GM21825 (cell line): ENCODE data around the gene ZNF469.

Experiments used
- ATAC-seq: cut with Tn5 transposase; IDR thresholded peaks from one replicate; pipeline ENCODE4 v1.9.1; 2021; ENCODE audit warnings: mild to moderate bottlenecking, moderate library complexity; ENCODE audit not compliant: unreplicated experiment

ZNF469 gene

DNA sequence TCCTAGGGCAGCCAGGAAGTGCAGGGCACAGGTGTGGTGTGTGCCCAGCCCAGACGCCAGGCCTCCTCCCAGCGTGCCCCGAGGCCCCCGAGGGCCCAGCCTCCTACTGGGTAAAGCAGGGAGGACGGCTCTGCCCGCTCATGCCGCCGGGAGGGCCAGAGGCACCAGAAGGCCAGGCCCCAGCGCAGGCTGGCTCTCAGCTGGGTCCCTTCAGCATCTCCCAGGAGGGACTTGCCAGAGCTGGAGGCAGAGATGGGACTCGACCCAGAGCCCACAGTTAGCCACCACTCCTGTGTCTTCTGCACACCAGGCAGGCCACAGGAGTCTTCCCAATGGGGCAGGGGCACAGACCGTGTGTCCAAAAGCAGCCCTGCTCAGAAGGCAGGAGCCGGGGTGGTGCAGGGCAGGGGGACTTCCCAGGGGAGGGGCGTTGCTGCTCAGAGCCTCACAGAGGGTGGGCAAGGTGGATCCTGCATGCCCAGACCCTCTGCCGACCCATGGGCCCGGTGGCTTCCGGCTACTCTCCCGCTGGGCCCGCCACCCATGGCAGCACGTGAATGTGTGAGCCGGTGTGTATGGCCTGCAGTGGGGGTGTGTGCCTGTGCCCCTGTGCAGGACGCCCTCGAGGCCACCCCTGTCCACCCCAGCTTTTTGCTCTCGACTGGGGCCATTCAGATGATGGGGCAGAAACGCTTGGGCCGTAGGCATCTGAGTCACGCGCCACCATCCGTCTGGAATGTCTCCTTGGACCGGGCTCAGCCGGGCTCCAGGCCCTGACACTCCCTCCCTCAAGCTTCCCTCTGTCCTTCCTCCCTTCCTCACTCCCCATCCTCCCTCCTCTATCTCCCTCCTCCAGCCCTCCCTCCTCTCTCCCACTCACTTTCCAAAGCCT, 5.7 kb upstream of the ZNF469 start:
- ATAC-seq, result no peak

DNA sequence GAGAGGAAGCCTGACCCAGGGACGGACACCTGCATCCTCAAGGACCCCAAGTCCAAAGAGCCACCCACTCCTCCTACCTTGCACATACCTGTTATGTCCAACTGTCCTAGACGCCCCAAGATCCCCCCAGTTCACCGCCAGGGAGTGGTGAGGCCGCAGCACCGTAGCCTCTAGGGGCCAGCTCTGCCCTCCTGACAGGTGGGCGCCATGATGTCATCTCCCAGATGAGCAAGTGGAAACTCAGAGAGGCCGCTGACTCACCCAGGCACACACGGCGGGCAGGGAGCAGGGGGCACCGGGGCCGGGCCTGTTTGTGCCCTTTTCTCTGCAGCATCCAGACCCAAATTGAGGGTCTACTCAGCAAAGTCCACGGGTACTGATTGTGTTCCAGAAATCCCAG, 4.8 kb upstream of the ZNF469 start:
- no peak for ATAC-seq

DNA sequence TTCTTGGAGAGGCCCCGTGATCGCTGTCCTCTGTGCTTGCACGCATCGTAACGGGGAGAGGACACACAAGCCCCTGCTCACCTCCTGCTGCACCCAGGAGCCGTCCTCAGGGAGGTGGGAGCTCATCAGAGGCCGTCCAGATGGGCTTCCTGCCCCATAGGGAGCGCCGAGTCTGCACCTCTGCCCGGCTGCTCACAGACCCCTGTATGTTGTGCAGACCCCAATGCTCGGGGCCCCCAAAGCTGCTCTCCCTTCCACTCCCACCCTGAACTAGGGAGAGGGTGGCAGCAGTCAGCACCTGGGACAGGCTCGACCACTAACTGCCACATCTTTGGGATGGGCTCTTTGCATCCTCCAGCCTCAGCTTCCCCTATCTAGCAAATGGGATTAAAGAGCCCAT, 4.4 kb upstream of the ZNF469 start:
- ATAC-seq, result no peak

DNA sequence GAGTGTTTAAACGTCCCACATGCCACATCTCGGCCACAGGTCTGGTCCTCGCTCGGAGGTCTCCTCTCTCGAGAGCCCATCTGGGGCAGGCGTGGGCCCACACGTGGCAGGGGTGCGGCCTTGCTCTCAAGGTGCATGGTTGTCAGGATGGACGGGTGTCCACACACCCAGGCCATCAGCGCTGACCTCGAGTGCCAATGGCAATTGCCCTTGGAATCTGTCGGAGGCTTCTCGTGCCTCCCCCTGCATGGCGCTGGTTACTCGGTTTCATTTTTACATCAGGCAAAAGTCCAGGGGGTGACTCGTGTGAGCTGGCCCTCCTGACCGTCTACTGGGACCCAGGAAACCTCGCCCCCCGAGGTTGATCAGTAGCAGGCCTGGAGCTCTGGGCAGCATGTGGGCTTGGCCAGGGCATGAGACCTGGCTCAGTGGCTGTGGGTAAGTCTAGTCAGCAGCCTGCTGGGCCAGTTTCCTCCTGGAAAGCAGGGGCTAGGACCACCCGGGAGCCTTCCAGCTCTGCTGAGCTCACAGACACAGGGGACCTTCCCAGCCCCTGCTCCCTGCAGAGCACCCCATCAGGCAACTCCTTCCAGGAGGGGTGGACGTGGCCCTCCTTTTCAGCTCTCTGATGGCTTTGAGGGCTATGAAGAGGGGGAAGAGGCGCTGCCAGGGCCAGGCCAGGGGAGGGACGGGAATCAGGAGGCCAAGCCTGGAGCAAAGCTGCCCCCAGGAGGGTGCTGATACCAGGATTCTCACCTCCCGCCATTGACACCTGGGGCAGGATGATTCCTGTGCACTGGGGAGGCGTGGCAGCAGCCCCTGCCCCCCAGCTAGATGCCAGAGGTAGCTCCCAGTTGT, 3.7 kb upstream of the ZNF469 start:
- ATAC-seq, result no peak

DNA sequence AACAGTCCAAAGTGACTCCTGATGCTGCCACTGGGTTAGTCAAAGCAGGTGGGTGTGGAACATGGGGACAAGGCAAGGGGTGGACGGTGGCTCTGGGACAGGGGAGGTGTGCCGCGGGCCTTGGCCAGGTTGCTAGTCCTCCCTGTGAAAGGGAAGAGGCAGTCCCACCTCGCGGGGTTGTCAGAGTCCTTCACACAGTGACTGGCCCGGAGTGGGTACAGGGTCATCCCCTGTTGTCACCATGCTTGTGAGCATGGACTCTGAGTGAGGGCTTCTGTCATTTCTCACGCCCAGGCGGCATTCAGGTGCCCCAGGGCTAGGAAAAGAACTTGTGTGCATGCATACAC, 3.1 kb upstream of the ZNF469 start:
- no peak for ATAC-seq

DNA sequence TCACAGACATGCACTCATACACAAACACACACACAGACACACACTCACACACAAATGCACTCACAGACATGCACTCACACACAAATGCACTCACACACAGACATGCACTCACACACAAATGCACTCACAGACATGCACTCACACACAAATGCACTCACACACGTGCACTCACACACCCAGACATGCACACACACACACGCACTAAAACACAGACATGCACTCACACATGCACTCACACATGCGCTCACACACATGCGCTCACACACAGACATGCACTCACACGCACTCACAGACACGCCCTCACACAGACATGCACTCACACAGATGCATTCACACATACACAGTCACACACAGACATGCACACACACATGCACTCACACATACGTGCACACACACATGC, 2.7 kb upstream of the ZNF469 start:
- no peak for ATAC-seq

DNA sequence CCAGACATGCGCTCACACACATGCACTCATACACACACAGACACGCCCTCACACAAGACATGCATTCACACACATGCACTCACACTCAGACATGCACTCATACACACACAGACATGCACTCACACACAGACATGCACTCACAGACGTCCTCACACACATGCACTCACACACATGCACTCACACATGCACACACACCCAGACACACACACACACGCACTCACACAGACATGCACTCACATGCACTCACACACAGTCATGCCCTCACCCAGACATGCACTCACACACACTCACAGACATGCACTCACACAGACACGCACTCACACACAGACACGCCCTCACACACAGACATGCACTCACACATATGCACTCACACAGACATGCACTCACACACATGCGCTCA, 2.1 kb upstream of the ZNF469 start:
- no peak for ATAC-seq

DNA sequence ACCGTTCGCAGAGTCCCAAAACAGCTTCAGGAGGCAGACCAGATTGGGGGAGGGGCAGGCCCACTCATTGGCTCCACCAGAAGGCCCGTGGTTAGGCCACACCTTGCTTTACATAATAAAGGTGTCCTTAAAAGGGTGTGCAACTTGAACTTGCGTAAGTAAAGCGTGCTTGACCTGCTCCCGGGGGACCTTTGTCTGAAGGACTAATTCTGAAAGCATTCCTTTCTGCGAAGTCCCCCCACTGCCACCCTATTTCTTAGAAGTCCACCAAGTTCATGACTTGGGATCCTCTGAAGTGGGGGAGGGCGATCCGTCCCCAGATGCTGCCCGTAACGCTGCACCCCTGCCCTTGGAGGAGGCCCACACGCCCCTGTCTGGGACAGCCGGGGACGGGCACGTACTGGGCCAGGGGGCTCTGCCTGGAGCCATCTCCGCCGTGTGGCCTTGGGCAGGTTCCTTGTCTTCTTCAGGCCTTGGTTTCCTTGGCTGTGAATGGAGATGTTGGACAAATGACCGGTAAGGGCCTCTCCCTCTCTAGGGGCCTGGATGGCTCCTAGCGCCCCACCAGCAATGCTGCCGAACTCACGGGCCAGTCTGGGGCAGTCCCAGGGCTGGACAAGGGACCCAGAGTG, 823 bp upstream of the ZNF469 start:
- ATAC-seq, result no peak

DNA sequence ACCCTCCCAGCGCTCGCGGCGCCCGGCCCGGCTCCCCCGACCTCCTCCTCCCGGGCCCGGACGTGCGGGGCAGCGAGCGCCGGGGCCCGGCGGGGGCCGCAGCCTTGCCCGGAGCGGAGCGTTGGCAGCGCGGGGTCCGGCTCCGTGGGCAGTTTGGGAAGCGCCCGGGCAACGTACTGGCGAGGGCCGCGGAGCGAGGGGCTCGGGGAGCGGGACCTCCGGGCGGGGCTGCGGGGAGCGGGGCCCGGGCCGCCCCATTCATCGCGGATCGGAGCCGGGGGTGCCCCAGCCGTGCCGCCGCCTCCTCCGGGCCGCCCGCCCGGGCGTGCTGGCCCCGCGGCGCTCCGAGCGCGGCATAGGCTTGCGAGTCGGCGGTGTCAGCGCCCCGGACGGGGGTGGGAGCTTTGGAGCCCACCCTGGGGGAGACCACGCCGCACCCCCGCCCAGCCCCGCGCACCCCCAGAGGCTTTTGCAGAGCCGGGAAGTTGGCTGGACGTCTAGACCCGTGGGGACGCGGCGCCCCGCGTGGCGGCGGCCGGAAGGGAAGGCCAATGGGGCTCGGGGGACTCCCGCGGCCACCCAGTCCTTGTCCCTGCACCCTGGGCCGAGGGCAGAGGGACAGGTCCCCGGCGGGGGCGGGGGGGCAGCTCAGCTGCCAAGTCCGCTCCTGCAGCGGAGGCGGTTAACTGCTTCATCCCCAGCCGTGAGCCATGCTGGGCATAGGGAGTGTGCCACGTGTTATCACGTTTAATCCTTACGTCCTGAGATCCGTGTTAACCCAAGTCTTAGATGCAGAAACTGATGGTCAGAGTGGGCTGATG, 852 bp downstream of the ZNF469 start:
- no peak for ATAC-seq

DNA sequence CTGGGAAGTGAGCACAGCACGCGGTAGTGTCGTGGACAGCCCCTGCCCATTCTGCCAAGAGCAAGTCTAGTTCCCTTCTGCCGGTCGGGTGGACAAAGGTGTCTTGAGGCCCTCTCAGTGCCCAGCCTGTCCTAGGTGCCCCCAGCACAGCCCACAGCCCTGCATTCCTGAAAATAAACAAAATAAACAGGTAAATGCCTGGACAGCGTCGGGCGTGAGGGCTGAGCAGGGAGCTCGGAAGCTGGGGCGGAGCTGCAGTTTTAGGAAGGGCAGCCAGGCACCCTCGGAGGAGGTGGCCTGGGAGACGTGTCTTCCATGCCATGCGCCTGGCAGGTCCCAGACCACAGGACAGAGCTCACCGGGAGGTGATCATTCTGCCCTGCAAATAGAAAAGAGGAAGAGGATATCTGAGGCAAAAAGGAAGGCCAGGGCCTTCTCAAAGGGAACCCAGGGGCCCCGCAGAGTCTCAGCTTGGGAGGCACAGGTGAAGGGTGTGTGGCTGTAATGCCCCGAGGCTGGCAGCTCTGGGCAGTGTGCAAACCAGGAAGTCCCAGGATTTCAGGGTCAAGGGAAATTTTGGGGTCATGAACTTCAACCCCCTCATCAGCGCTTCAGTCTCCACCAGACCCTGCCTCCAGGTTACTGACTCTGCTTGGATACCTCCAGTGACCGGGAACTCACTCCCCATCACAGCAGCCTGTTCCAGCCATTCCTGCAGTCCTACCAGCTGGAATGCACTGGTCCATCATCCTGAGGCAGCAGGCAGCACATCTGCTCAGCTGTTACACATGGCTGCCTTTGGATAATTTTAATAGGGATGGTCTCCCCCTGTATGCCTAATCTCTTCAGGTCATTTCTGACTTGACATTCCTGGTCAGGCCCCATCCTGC, 1.7 kb downstream of the ZNF469 start:
- ATAC-seq, result no peak

DNA sequence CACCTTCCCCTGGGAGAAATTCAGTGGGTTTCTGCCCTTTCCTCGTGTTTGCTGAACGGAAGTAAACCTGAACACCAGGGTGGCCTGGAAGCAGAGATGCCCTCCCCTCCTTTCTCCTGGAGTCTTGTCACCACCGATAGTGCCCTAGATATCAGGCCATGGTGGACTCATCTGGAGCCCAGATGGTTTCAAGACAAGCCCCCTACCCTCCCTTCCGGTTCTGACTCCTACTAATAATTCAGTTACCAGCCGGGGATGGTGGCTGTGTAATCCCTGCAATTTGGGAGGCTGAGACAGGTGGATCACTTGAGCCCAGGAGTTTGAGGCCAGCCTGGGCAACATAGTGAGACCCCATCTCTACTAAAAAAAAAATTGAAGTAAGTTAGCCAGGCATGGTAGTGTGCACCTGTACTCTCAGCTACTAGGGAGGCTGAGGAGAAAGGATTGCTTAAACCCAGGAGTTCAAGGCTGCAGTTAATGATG, 2.4 kb downstream of the ZNF469 start:
- no peak for ATAC-seq

DNA sequence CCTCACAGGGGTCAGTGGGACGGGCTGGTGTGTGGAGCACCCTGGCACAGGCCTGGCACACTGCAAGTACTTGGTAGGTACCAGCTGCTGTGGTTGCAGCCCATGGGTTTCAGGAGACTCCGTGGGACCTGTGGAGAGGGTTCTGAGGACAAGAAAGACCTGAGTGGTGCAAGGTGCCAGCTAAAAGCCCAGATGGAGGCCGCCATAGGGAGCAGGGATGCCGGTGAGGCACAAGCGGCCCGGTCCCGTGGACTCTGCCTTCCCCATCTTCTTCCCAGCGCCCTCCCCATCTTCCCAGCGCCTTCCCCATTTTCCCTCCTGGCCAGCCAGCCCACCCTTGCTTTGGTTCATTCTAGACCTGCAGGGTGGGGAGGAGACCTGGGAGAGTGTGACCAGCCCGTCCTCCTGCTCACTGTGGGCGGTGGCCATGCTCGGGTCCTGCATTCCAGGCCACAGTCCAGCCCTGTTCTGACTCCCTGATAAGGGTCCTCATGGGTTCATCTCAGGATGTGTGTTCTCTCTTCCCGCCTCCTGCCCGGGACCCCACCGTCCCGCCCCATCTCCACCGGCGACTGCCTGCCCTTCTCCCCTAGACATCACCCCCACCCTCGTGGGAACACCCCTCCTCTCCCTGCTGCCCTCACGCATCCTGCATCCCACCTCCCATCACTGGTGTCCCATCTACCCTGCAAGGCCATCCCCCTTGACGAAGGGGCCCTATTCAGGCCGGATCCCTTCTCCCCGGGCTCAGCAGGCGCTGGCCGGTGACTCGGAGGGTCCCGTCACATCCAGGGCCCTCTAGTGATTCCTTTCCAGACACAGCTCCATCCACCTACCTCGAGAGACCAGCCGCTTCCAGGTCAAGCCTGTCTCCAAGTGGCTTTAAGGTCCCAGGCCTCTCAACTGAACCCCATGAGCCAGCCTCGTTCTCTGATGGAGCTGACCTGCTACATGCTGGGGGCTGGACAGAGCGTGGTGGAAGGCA, 3.4 kb downstream of the ZNF469 start:
- ATAC-seq, result no peak

DNA sequence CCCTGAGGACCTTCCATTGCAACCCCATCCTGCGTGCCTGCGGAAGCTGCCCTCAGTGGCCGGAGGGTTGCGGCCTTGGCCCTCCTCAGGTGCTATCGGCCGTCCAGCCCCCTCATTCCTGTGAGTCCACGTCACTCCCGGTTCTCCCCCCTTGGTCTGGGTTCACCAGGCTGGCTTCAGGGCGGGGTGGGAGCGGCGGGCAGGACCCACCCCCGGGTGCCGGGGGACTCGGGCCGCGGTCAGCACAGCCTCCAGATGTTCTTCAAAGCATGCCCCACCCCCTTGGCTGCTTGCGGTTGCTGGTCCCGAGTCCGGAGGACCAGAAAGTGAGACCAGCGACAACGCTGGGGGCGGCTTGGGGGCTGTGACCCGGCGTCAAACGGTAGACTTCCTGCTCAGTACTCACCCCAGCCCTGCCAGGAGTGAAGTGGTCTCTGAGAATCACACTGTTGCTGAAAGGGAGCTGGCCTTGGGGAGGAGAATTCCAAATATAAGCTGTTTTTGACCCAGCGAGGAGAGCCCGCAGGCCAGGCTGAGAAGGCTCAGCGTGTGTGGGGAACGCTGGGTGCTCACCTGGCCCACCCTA, 4.5 kb downstream of the ZNF469 start:
- no peak for ATAC-seq

DNA sequence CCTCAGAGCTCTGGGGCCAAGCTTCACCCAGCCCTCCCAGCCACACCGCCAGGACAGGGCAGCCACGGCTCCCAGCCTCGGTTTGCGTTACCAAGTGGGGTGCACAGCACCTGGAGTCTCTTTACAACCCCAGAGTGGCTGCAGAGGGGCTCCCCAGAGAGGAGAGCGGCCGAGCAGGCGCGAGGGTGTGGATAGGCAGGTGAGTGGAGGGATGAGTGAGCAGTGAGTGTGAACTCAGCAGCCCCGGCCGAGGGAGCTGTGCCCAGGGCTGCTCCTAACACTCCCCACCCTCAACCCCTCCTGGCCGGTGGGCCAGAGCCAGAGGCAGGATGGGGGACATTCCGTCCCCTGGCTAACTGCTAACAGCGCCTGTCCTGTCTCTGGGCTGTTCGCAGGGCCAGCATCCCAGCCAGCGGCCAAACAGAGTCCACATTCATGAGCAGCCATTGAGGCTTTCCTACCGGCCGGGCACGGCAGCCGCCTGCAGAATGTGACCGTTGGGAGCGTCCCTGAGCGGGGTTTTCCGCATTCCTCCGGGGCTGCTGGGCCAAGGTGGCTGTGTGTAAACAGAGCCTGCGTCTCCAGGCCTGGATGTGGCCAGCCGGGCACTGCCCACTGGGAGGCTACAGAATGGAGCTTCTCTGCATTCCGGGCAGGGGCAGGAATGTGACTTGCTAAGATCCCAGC, 5.3 kb downstream of the ZNF469 start:
- ATAC-seq, result no peak

DNA sequence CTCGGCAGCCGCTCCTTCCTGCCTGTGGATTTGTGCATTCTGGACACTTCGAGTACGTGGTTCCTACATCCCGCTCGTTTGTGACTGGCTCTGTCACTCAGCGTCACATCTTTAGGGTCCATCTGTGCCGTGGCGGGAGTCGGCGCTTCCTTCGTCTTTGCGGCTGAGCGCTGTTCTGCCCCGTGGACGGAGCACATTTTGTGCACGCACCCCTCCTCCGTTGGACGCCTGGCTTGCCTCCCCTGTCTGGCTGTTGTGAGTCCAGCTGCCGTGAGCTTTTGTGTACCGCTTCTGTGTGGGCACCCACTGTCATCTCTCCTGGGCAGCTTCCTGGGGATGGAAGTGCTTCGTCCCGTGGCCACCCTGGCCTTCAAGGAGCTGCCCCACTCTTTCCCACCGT, 6.4 kb downstream of the ZNF469 start:
- no peak for ATAC-seq

DNA sequence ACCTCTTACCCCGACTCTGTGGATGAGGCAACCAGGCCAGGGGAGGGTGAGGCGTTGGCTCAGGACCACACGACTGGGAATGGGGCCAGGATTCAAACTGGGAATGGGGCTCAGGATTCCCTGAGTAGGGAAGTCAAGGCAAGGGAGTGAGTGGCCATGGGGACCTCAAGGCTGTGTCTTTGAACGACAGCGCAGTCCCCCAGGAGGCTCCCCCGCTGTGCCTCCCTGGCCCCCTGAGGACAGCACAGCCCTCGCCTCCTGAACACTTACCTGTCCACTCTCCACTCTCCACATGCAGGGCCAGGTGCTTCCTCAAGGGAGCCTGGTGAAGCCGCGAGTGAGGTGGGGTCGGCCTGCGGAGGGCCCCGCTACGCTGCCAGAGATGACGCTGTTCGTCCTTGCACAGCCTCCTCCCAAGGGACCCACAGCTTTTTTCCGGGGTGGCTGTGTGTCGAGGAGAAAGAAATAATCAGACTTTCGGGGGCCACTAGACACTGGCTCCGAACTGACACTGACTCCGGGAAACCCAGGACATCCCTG, 6.9 kb downstream of the ZNF469 start:
- no peak for ATAC-seq

DNA sequence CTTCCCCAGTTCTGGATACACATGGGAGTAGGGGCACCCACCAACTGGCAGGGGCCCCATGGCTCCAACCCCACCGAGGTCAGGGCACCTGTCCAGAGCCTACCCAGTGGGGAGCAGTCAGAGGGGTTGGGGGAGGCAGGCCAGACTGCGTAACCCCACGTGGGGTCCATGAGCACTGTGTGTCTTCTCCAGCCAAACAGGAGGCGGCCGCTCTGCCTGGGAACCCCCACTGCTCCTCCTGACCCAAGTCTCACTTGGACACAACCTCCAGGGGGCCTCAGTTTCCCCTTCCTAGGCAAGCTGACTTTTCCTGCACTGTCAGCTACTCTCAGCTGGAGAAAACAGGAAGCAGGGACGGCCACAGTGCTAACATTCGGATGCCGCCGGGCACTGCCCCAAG, 7.5 kb downstream of the ZNF469 start:
- ATAC-seq, result no peak
